ENCODE results near the gene HSPB9.

HSPB9 gene

DNA sequence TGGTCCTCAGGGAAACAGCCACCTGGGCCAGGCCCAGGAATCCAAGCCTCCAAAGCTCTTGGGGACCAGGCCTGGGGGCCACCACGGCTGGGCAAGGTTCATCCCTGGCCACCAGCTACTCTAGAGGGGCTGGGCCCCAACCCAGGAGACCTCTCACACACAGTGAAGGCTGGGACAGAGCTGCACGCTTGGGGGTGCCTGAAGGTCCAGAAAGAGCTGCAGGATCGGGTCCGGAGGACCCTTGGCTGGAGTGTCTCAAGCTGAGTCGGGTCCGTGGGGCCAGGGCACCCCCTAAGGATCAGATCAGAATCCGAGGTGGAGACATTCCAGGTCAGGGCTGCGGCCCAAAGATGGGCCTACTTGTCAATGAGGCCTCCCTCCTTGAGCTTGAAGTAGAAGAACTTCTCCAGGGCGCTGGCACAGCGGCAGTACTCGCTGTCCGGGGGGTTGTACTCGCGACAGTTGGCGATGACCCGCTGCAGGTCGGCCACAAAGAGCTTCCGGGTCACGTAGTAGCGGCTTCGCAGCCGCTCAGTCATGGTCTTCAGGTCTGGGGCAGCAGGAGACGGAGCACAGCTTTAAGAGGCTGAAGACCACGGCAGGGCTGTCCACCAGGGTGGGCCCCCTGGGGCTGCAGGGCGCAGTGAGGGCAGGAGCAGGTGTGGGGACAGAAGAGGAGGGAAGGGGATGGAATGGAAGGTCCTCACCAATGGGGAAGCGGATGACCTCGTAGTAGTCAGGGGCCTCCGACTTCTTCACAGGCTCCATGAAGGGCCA lies 9.1 kb upstream of the HSPB9 start:
- Histone ChIP-seq H3K4me2 (peak overlapping the region; percentile 62 to 95 (median 92)), H3K36me3 (peaks cover 27 to 55% (median 37%) of the 10 kb centered on the region in 11 experiments), H3K27ac (peak overlapping the region; percentile 59 to 85 (median 76)), H3K9ac (peak overlapping the region; percentile 67 to 82 (median 76)), H3K9me3 (replicated peaks in 1 of 11) (no peaks in the 10 kb centered on the region), H3K4me3 (peak overlapping the region in 3 of 10 experiments; percentile 6 to 46 (median 7); a peak in 2 of 20 replicates), H3K27me3 (no peaks in the 10 kb centered on the region), H4K20me1 (peaks cover 0 to 9% (median 0%) of the 10 kb centered on the region in 11 experiments; a peak in 4 of 22 replicates), H3K4me1 (peaks cover 25 to 44% (median 34%) of the 10 kb centered on the region in 10 experiments)
- no peak for TF ChIP-seq Cebpa-rat (IDR thresholded peaks at IDR 0.05)

DNA sequence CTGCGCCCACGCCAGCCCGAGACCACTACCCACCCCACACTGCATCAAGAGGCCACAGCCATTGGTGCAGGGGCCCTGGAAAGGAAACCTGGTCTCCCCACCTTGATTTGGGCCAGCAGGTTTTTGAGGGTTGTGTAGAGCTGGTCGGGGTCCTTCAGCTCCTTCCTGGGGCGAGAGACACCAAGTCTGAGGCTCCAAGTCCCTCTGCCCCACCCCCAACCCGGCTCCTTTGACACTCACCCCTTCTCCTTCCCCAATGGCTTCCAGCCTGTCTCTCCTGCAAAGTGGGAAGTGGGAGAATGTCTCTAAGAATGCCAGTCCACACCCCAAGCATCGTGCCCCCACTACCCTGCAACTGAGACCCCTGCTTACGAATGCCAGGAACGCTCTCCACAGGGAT lies 8.5 kb upstream of the HSPB9 start:
- Histone ChIP-seq H3K36me3 (peaks cover 27 to 61% (median 36%) of the 10 kb centered on the region in 11 experiments), H3K27ac (peak overlapping the region in 3 of 11 experiments; percentile 78 to 85 (median 80); a peak in 2 of 22 replicates), H3K4me1 (peaks cover 25 to 49% (median 38%) of the 10 kb centered on the region in 10 experiments), H4K20me1 (peaks cover 0 to 9% (median 0%) of the 10 kb centered on the region in 11 experiments; a peak in 4 of 22 replicates), H3K9me3 (replicated peaks in 1 of 11) (no peaks in the 10 kb centered on the region), H3K27me3 (no peaks in the 10 kb centered on the region), H3K4me3 (no peak overlapping the region), H3K9ac (peak overlapping the region in 3 of 11 experiments; percentile 72 to 82 (median 76); a peak in 4 of 22 replicates), H3K4me2 (no peak overlapping the region)
- no peak for TF ChIP-seq Cebpa-rat (IDR thresholded peaks at IDR 0.05)

DNA sequence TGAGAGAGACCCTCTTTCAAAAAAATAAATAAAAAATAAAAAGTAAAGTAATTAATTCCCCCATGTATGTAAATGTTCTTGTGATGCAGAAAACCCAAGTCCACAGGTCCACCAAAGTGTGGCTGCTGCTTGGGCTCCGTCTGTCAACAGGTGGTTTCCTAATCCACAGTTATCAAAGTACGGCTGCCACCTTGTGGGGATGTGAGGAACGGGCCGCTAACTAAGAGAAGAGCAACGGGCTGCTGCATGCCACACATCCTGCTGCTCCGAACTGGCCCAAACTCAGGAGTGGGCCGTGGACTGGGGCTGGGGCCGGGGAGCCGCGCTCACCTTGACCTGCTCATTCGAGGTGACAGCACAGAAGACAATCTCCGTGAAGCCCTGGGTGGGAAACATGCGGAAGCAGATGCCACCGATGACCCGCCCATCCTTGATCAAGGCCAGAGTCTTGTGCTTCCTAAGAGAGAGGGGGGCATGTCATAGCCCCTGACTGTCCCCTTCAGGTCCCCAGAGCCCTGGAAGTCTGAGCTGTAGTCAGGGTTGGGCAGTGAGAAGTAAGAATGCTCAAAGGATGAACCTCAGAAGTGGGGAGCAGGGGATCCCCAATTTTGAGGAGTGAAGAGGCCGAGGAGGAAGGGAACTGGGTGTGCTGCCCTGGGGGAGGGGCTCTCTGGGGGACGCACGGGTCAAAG lies 5.8 kb upstream of the HSPB9 start:
- H3K9ac ChIP-seq, result peak overlapping the region in 1 of 11 experiments; percentile 18; a peak in 1 of 22 replicates
- no peak for TF ChIP-seq Cebpa-rat (IDR thresholded peaks at IDR 0.05)
- H3K4me2 ChIP-seq, result peak overlapping the region in 1 of 11 experiments; percentile 29; a peak in 1 of 22 replicates
- H3K36me3 ChIP-seq, result peaks cover 27 to 70% (median 36%) of the 10 kb centered on the region in 11 experiments
- no peaks in the 10 kb centered on the region for H3K27me3 ChIP-seq
- peaks cover 0 to 9% (median 0%) of the 10 kb centered on the region in 11 experiments; a peak in 6 of 22 replicates for H4K20me1 ChIP-seq
- H3K27ac ChIP-seq, result no peak overlapping the region
- H3K4me3 ChIP-seq, result no peak overlapping the region
- H3K4me1 ChIP-seq, result peaks cover 29 to 57% (median 44%) of the 10 kb centered on the region in 10 experiments
- H3K9me3 ChIP-seq (replicated peaks in 1 of 11), result no peaks in the 10 kb centered on the region

DNA sequence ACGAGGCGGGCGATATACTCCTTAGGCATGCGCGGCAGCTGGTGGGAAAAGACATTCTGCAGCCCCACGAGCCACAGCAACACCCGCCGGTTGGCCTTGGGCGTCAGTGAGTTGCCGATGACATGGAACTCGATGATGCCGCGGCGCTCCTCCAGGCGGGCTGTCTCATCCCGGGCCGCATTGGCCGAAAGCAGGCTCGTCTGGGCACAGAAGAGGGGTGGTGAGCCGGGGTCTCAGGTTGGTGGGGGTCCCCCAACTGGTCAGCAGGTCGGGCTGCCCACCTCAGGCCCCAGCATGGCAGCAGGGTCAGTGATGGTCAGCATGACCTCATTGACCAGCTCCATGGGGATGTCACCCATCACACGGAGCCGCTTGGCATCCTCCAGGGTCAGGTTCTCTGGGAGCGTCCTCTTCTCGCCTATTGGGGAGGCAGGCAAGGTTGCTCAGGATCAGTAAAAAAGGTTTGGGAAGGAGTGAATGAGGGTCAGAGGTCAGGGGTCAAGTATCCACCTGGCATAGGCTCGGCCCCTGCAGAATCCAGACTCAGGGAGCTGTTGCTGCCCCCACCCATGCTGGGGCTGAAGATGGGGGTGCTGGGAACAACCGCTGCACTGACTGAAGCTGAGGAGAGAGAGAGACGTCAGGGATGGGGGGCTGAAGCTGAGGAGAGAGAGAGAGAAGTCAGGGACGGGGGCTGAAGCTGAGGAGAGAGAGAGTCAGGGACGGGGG lies 5.0 kb upstream of the HSPB9 start:
- TF ChIP-seq Cebpa-rat (IDR thresholded peaks at IDR 0.05), result no peak
- Histone ChIP-seq H3K4me3 (no peak overlapping the region), H3K9me3 (replicated peaks in 1 of 11) (no peaks in the 10 kb centered on the region), H3K9ac (peak overlapping the region in 2 of 11 experiments; percentile 8 to 29; a peak in 3 of 22 replicates), H3K27me3 (no peaks in the 10 kb centered on the region), H3K36me3 (peaks cover 33 to 77% (median 42%) of the 10 kb centered on the region in 11 experiments), H3K4me2 (no peak overlapping the region), H3K4me1 (peaks cover 24 to 58% (median 39%) of the 10 kb centered on the region in 10 experiments), H3K27ac (no peak overlapping the region), H4K20me1 (peaks cover 0 to 12% (median 0%) of the 10 kb centered on the region in 11 experiments; a peak in 6 of 22 replicates)

DNA sequence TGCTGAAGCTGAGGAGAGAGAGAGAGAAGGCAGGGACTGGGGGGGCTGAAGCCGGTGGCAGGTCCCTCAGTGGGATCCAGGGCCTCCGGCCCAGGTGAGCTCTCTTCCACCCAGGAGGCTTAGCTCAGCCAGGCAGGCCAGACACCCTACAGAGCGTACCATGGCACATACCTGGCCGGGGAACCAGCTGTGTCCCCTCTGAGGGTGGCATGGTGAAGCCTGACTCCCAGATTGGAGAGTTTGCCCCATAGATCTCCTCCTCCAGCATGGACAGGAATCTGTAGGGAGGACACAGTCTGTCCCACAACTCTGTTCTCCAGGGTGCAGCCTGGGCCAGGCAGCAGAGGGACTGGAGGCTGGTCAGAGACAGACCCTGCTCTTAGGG lies 4.5 kb upstream of the HSPB9 start:
- H4K20me1 ChIP-seq, result peaks cover 0 to 14% (median 0%) of the 10 kb centered on the region in 11 experiments; a peak in 6 of 22 replicates
- peak overlapping the region in 1 of 11 experiments; percentile 83; a peak in 1 of 22 replicates for H3K4me2 ChIP-seq
- H3K9ac ChIP-seq, result peak overlapping the region in 6 of 11 experiments; percentile 8 to 80 (median 34); a peak in 5 of 22 replicates
- no peaks in the 10 kb centered on the region for H3K27me3 ChIP-seq
- H3K4me3 ChIP-seq, result no peak overlapping the region
- no peaks in the 10 kb centered on the region for H3K9me3 ChIP-seq (replicated peaks in 1 of 11)
- peaks cover 38 to 79% (median 47%) of the 10 kb centered on the region in 11 experiments for H3K36me3 ChIP-seq
- peak overlapping the region in 1 of 11 experiments; percentile 26; a peak in 2 of 22 replicates for H3K27ac ChIP-seq
- H3K4me1 ChIP-seq, result peaks cover 19 to 53% (median 34%) of the 10 kb centered on the region in 10 experiments
- no peak for TF ChIP-seq Cebpa-rat (IDR thresholded peaks at IDR 0.05)

DNA sequence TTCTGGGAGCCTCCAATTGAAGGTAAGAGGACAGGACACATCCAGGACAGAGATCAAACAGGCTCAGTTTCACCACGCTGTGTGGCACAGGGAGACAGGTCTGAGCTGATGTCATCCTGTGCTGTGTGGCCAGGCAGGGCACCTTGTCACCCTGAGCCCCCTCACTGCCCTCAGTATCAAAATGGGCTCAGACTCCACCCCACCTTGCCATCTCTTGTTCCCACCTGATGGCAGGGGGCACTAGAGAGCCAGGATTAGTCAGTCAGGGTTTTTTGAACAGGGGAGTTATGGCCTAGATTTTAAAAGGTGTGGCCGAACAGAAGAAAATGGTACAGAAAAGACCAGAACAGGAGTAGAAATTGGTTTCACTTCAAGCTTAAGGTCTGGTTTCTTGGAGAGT lies 4.1 kb upstream of the HSPB9 start:
- Histone ChIP-seq H3K36me3 (peaks cover 36 to 79% (median 46%) of the 10 kb centered on the region in 11 experiments), H3K9me3 (replicated peaks in 1 of 11) (no peaks in the 10 kb centered on the region), H3K9ac (peak overlapping the region in 8 of 11 experiments; percentile 7 to 81 (median 34); a peak in 8 of 22 replicates)

DNA sequence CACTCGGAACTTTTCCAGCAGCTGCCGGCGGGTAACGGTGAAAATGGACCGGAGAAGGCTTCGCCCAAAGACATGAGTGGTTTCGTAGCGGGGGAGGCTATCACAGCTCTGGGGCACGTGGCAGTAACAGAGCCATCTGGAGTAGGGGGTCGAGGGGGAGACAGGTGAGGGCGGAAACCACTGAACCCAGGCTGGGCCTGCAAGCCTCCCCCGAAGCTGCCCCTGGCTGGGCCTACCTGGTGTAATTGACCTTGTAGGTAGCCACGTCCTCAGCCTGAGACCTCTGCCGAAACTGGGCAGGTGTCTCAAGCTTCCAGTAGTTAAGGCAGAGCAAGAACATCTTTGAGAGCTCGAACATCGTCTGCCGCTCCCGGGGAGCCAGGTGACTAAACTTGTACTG lies 3.3 kb upstream of the HSPB9 start:
- Histone ChIP-seq H3K4me2 (peak overlapping the region in 8 of 11 experiments; percentile 2 to 90 (median 78); a peak in 6 of 22 replicates), H3K9me3 (replicated peaks in 1 of 11) (no peaks in the 10 kb centered on the region), H3K9ac (peak overlapping the region in 7 of 11 experiments; percentile 7 to 81 (median 33); a peak in 6 of 22 replicates), H3K27me3 (no peaks in the 10 kb centered on the region), H3K27ac (no peak overlapping the region), H3K4me3 (no peak overlapping the region), H3K36me3 (peaks cover 32 to 75% (median 43%) of the 10 kb centered on the region in 11 experiments), H3K4me1 (peaks cover 15 to 41% (median 29%) of the 10 kb centered on the region in 10 experiments), H4K20me1 (peaks cover 0 to 14% (median 0%) of the 10 kb centered on the region in 11 experiments; a peak in 6 of 22 replicates)
- TF ChIP-seq Cebpa-rat (IDR thresholded peaks at IDR 0.05), result no peak

More for the DNA sequence above, 4.1 kb upstream of the HSPB9 start:
- TF ChIP-seq Cebpa-rat (IDR thresholded peaks at IDR 0.05), result no peak
- Histone ChIP-seq H3K4me1 (peaks cover 15 to 49% (median 30%) of the 10 kb centered on the region in 10 experiments), H4K20me1 (peaks cover 0 to 14% (median 0%) of the 10 kb centered on the region in 11 experiments; a peak in 6 of 22 replicates), H3K4me2 (peak overlapping the region in 3 of 11 experiments; percentile 2 to 90 (median 83); a peak in 2 of 22 replicates), H3K27ac (peak overlapping the region in 1 of 11 experiments; percentile 26; a peak in 2 of 22 replicates), H3K4me3 (no peak overlapping the region), H3K27me3 (no peaks in the 10 kb centered on the region)

Measured in BLaER1 treated with 17β-estradiol and CSF1 and Interleukin-3, amounts not matched to agents 10 nM and 100 nM (cell line).